Mesenchymal stem cell (in vitro differentiated cells and primary cell): ENCODE data around the gene EME1.

Source experiments
- DNase-seq: peaks from one replicate; pipeline ENCODE4 v3.0.0-alpha.2; 2013
- H2AFZ ChIP-seq: one replicate; pipeline ENCODE4 v1.6.1; 2013; ENCODE audit warnings: low read depth, mild to moderate bottlenecking, control low read depth, inconsistent platforms, low read length, moderate library complexity
- H2AK5ac ChIP-seq: 2 replicates; pipeline ENCODE4 v1.6.1; 2013; ENCODE audit warnings: low read length, moderate library complexity, mild to moderate bottlenecking, inconsistent platforms; ENCODE audit not compliant: severe bottlenecking
- H2BK120ac ChIP-seq: one replicate; pipeline ENCODE4 v1.6.1; 2013; ENCODE audit warnings: low read depth, mild to moderate bottlenecking, inconsistent platforms, low read length, moderate library complexity
- H2BK12ac ChIP-seq, 2 experiments: one replicate each; pipeline ENCODE4 v1.6.1; 2013; ENCODE audit warnings: inconsistent platforms in 2 of 2, low read length in 2 of 2, mild to moderate bottlenecking in 2 of 2, moderate library complexity in 2 of 2, control low read depth in 1 of 2
- H2BK15ac ChIP-seq: one replicate; pipeline ENCODE4 v1.6.1; 2013; ENCODE audit warnings: mild to moderate bottlenecking, low read depth, inconsistent platforms; ENCODE audit not compliant: poor library complexity, severe bottlenecking
- H2BK5ac ChIP-seq: 2 replicates; pipeline ENCODE4 v1.6.1; 2013; ENCODE audit warnings: low read depth, mild to moderate bottlenecking, low read length, control low read depth, inconsistent platforms; ENCODE audit not compliant: poor library complexity, severe bottlenecking
- H3K14ac ChIP-seq, 2 experiments: one replicate each; pipeline ENCODE4 v1.6.1; 2013; ENCODE audit warnings: inconsistent platforms in 2 of 2, low read length in 2 of 2, control low read depth in 1 of 2, mild to moderate bottlenecking in 1 of 2, moderate library complexity in 1 of 2
- H3K18ac ChIP-seq, 2 experiments: one replicate each; pipeline ENCODE4 v1.6.1; 2013; ENCODE audit warnings: inconsistent platforms in 2 of 2, low read length in 2 of 2, control low read depth in 1 of 2, low read depth in 1 of 2, mild to moderate bottlenecking in 1 of 2
- H3K23ac ChIP-seq, 2 experiments: one replicate each; pipeline ENCODE4 v1.6.1; 2013; ENCODE audit warnings: inconsistent platforms in 2 of 2, low read length in 2 of 2, mild to moderate bottlenecking in 2 of 2, moderate library complexity in 2 of 2, control low read depth in 1 of 2
- H3K27ac ChIP-seq: 2 replicates; pipeline ENCODE4 v1.5.1; 2013; ENCODE audit warnings: mild to moderate bottlenecking, moderate library complexity, low read length, control low read depth, inconsistent platforms; ENCODE audit not compliant: poor library complexity, severe bottlenecking
- H3K27me3 ChIP-seq, 2 experiments: 2 replicates each; pipeline versions ENCODE4 v1.6.1 to v1.7.0; 2013; ENCODE audit warnings: low read length in 2 of 2, mild to moderate bottlenecking in 2 of 2, moderate library complexity in 2 of 2, control low read depth in 1 of 2, inconsistent platforms in 1 of 2; ENCODE audit not compliant: control insufficient read depth in 1 of 2, insufficient read depth in 1 of 2
- H3K36me3 ChIP-seq, 2 experiments: 2 replicates each; pipeline versions ENCODE4 v1.6.1 to v1.7.0; 2013; ENCODE audit warnings: low read length in 2 of 2, control low read depth in 1 of 2, inconsistent platforms in 1 of 2, low read depth in 1 of 2, mild to moderate bottlenecking in 1 of 2; ENCODE audit not compliant: insufficient read depth in 2 of 2, control insufficient read depth in 1 of 2
- H3K4ac ChIP-seq, 2 experiments: one replicate each; pipeline ENCODE4 v1.6.1; 2013; ENCODE audit warnings: inconsistent platforms in 2 of 2, low read length in 2 of 2, mild to moderate bottlenecking in 2 of 2, moderate library complexity in 2 of 2, control low read depth in 1 of 2, low read depth in 1 of 2
- H3K4me1 ChIP-seq: 2 replicates; pipeline ENCODE4 v1.6.1; 2013; ENCODE audit warnings: low read depth, low read length, control low read depth; ENCODE audit not compliant: control insufficient read depth, insufficient read depth
- H3K4me2 ChIP-seq: 2 replicates; pipeline ENCODE4 v1.6.1; 2013; ENCODE audit warnings: low read length, mild to moderate bottlenecking, inconsistent platforms; ENCODE audit not compliant: poor library complexity, severe bottlenecking
- H3K4me3 ChIP-seq, 2 experiments: 2 replicates each; pipeline versions ENCODE4 v1.5.1 to v1.7.0; 2013; ENCODE audit warnings: low read length in 2 of 2, mild to moderate bottlenecking in 2 of 2, control low read depth in 1 of 2, low read depth in 1 of 2; ENCODE audit not compliant: insufficient read depth in 1 of 2
- H3K79me1 ChIP-seq: replicated peaks from 2 replicates; pipeline ENCODE4 v1.6.1; 2013; ENCODE audit warnings: mild to moderate bottlenecking, control low read depth, low read length, inconsistent platforms; ENCODE audit not compliant: poor library complexity, severe bottlenecking
- H3K9ac ChIP-seq: 2 replicates; pipeline ENCODE4 v1.7.0; 2013; ENCODE audit warnings: mild to moderate bottlenecking, low read length, moderate library complexity
- H3K9me3 ChIP-seq: 2 replicates; pipeline ENCODE4 v1.7.0; 2013; ENCODE audit warnings: mild to moderate bottlenecking, low read length; ENCODE audit not compliant: control insufficient read depth
- H4K8ac ChIP-seq: one replicate; pipeline ENCODE4 v1.6.1; 2013; ENCODE audit warnings: inconsistent platforms, mild to moderate bottlenecking, low read length, moderate library complexity
- H4K91ac ChIP-seq: one replicate; pipeline ENCODE4 v1.6.1; 2013; ENCODE audit warnings: mild to moderate bottlenecking, low read length, inconsistent platforms
- WGBS: methylation state at CpG from one replicate; pipeline ENCODE4 v1.1.7; 2013; ENCODE audit warnings: mixed read lengths; 5-methylcytosine and 5-hydroxymethylcytosine counted together

Gene EME1

DNA sequence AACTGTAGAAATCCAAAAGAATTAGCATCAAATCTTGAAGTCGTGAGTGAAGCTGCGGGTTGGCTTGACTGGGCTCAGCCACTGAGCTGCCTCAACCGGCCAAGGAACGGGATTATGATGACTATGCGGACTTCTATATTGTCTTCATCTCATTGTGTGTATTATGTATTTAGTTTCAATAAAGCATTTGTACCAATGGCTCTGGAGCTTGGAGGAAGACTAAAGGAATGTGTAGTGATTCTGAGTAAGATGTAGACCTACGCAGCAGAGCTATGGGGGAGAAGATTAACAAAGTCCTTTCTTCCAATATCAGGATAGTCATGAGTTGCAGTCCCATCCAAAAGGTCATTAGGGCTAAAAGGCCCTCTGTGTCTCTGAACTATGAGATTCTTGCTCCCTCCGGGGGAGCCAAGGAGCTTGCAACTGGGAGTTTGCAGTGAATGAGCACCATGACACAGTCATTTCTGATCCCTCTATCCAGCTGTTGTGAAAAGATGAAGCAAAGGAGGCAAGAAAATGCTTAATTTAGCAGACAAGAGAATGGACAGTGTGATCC is 8.3 kb downstream of the EME1 start:
- DNase-seq = no peak
- H3K14ac ChIP-seq = no peak overlapping the region
- H2AFZ ChIP-seq = no peak overlapping the region
- H3K27ac ChIP-seq = no peak overlapping the region
- H3K36me3 ChIP-seq = peaks cover 61 to 80% of the 10 kb centered on the region in 2 experiments
- no peak overlapping the region for H3K9ac ChIP-seq
- H2BK12ac ChIP-seq = no peak overlapping the region
- H3K27me3 ChIP-seq = no peaks in the 10 kb centered on the region
- H3K4ac ChIP-seq = no peak overlapping the region
- H3K4me1 ChIP-seq = no peaks in the 10 kb centered on the region
- peaks cover 8% of the 10 kb centered on the region for H3K79me1 ChIP-seq
- no peak overlapping the region for H2AK5ac ChIP-seq
- no peak overlapping the region for H3K18ac ChIP-seq
- no peak overlapping the region for H3K4me3 ChIP-seq
- no peak overlapping the region for H4K8ac ChIP-seq
- no peak overlapping the region for H2BK120ac ChIP-seq
- H3K23ac ChIP-seq = no peak overlapping the region
- no peak overlapping the region for H2BK15ac ChIP-seq
- H4K91ac ChIP-seq = no peak overlapping the region
- WGBS = 96% methylated on average over 7 of the region's 7 CpGs
- no peaks in the 10 kb centered on the region for H3K9me3 ChIP-seq
- H3K4me2 ChIP-seq = no peak overlapping the region
- no peak overlapping the region for H2BK5ac ChIP-seq

DNA sequence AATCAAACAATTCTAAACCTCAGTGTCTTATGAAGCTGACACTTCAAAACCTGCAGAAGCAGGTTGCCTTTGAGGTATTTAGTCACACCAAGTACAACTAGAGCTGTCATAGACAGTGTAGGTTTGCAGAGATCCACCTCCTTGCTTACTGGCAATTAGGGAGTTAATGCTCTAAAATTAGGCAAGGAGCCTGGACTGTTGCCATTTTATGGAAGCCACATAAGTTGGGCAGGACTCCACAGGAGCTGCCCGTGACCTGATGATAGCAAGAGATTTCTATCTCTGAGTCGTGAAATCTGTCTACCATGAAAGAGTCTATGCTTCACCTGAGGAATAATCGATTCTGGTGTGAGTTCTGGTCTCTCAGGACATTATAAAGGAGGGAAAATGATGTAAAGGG is 8.9 kb downstream of the EME1 start:
- Histone ChIP-seq H3K9ac (no peak overlapping the region), H3K14ac (no peak overlapping the region), H2BK120ac (no peak overlapping the region), H2BK12ac (no peak overlapping the region), H3K4ac (no peak overlapping the region), H3K23ac (no peak overlapping the region), H2BK5ac (no peak overlapping the region), H3K4me3 (no peak overlapping the region), H3K27me3 (no peaks in the 10 kb centered on the region), H3K36me3 (peaks cover 67 to 86% of the 10 kb centered on the region in 2 experiments), H3K4me1 (peaks cover 2% of the 10 kb centered on the region), H2BK15ac (no peak overlapping the region), H3K18ac (no peak overlapping the region), H3K27ac (no peak overlapping the region), H3K79me1 (peaks cover 11% of the 10 kb centered on the region), H2AFZ (no peak overlapping the region), H3K9me3 (no peaks in the 10 kb centered on the region), H2AK5ac (no peak overlapping the region), H4K8ac (no peak overlapping the region), H3K4me2 (no peak overlapping the region), H4K91ac (no peak overlapping the region)
- no peak for DNase-seq
- 93% methylated on average over 3 of the region's 3 CpGs for WGBS

DNA sequence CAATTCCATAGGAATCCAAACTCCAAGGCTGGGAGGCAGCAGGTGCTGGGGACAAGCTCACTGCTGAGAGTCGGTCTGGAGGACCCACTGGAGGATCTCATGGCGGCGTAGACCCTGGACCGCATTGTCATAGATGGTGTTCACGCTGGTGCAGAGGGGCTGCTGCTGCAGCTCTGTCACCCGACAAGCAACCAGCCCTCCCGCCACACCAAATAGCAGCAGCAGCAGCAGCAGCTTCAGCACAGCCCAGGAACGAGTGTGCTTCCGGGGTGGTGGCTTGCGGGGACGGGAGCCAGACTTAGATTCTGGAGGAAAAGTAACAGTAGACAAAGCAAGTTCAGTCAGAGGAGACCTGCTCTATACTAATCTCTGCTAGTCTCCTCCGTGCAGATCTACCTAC is 9.9 kb downstream of the EME1 start:
- Histone ChIP-seq H3K18ac (no peak overlapping the region), H3K27ac (no peak overlapping the region), H3K79me1 (peaks cover 15% of the 10 kb centered on the region), H3K36me3 (peaks cover 75 to 96% of the 10 kb centered on the region in 2 experiments), H3K14ac (no peak overlapping the region), H4K8ac (no peak overlapping the region), H3K27me3 (no peaks in the 10 kb centered on the region), H4K91ac (no peak overlapping the region), H3K4ac (no peak overlapping the region), H2BK12ac (no peak overlapping the region), H3K9ac (no peak overlapping the region), H2BK5ac (no peak overlapping the region), H3K23ac (no peak overlapping the region), H2BK15ac (no peak overlapping the region), H3K9me3 (no peaks in the 10 kb centered on the region), H3K4me1 (peaks cover 2% of the 10 kb centered on the region), H2AK5ac (no peak overlapping the region), H3K4me2 (no peak overlapping the region), H3K4me3 (no peak overlapping the region), H2BK120ac (no peak overlapping the region), H2AFZ (no peak overlapping the region)
- DNase-seq = no peak
- 95% methylated on average over 8 of the region's 12 CpGs for WGBS

DNA sequence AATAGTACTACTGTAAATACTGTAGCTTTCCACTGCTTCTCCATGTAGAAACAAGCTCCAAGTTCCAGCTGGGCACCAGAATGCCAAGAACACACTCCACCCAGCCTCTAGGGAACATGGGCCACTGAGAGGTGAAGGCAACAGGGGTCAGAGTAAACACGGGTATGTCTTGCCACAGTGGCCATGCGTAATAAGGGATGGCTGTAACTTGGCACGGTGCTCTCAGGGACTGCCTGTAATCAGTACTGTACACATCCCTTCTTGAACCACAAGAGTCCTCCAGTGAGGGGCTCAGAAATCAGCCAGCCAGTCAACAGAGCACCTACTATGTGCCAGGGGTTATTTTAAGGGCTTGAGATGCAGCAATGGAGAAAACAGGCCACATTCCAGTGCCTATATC is 13.5 kb downstream of the EME1 start:
- no peak overlapping the region for H3K9ac ChIP-seq
- no peak overlapping the region for H4K8ac ChIP-seq
- H2BK12ac ChIP-seq = no peak overlapping the region
- no peak overlapping the region for H3K4me3 ChIP-seq
- H3K4me1 ChIP-seq = peaks cover 4% of the 10 kb centered on the region
- no peak overlapping the region for H3K18ac ChIP-seq
- no peaks in the 10 kb centered on the region for H3K9me3 ChIP-seq
- peaks cover 23% of the 10 kb centered on the region for H3K79me1 ChIP-seq
- H2AK5ac ChIP-seq = no peak overlapping the region
- no peak overlapping the region for H3K14ac ChIP-seq
- no peak for DNase-seq
- no peak overlapping the region for H2AFZ ChIP-seq
- H2BK120ac ChIP-seq = no peak overlapping the region
- H3K4ac ChIP-seq = no peak overlapping the region
- no peak overlapping the region for H4K91ac ChIP-seq
- H3K36me3 ChIP-seq = peaks cover 66 to 98% of the 10 kb centered on the region in 2 experiments
- H2BK5ac ChIP-seq = no peak overlapping the region
- H3K27ac ChIP-seq = no peak overlapping the region
- 84% methylated on average over 3 of the region's 3 CpGs for WGBS
- H3K23ac ChIP-seq = no peak overlapping the region
- H3K27me3 ChIP-seq = no peaks in the 10 kb centered on the region
- H3K4me2 ChIP-seq = no peak overlapping the region
- H2BK15ac ChIP-seq = no peak overlapping the region
